H1 (cell line): ENCODE measurements around the gene WDR77. TPM values are rescaled to one million over a fixed set of nuclear protein-coding genes. Genes with fewer than 3 reads are reported as not detected.

Experiments
- BACH1 ChIP-seq: IDR thresholded peaks from 2 replicates; pipeline ENCODE4 v1.6.1; 2012; ENCODE audit warnings: low read length, improper control_type of control experiment
- CBX8 ChIP-seq: fragments of 300-800, 300-1000 bp; sonication (generic); IDR thresholded peaks from 2 replicates; pipeline ENCODE4 v1.7.1; 2016; ENCODE audit warnings: low read depth, low read length, borderline replicate concordance
- CTBP2 ChIP-seq: IDR thresholded peaks from 2 replicates; pipeline ENCODE4 v1.7.0; 2011; ENCODE audit warnings: borderline replicate concordance, mild to moderate bottlenecking, moderate library complexity, mixed read lengths, low read length; ENCODE audit not compliant: insufficient read depth, insufficient read length
- JUN ChIP-seq: IDR thresholded peaks from 2 replicates; pipeline ENCODE4 v1.6.1; 2011; ENCODE audit warnings: low read depth, mild to moderate bottlenecking, improper control_type of control experiment, low read length
- RFX5 ChIP-seq: IDR thresholded peaks from 2 replicates; pipeline ENCODE4 v1.6.1; 2011; ENCODE audit warnings: low read depth, low read length, improper control_type of control experiment, borderline replicate concordance
- SAP30 ChIP-seq: fragments of 300-600 bp; sonication (generic); IDR thresholded peaks from 2 replicates; pipeline ENCODE4 v1.7.1; 2012; ENCODE audit warnings: low read length, moderate library complexity, mild to moderate bottlenecking, inconsistent platforms; ENCODE audit not compliant: insufficient read depth, insufficient replicate concordance
- TAF7 ChIP-seq: optimal IDR thresholded peaks from 2 replicates; pipeline ENCODE3; 2011; ENCODE audit warnings: low read depth, mild to moderate bottlenecking, inconsistent platforms, low read length, moderate library complexity, borderline replicate concordance
- TBP ChIP-seq: IDR thresholded peaks from 2 replicates; pipeline ENCODE4 v1.6.1; 2011; ENCODE audit warnings: low read depth, low read length, improper control_type of control experiment
- polyA plus RNA-seq, 7 experiments: library from polyadenylated mRNA; depleted of rRNA in 3 of 7; stranded (reverse) in 5 of 7; unstranded in 2 of 7; fragments of >200 nt in 5 of 7; fragments of 200-250 nt in 2 of 7; gene quantifications; 1 replicate in 5 of 7; 2 replicates in 1 of 7; 4 replicates in 1 of 7; pipeline versions ENCODE4 v1.2.1 to v1.2.3, GENCODE V29; 2011 to 2013; ENCODE audit warnings: missing spikeins in 2 of 7, mixed read lengths in 2 of 7
- total RNA-seq: library from RNA; stranded (reverse); fragmentation: NEBNext Ultra II Directional; extraction: Animal tissue kit (Norgen Biotek cat#: 25700); gene quantifications from 2 replicates; pipeline ENCODE4 v1.2.1, GENCODE V29; 2021
- TF ChIP-seq, protein P1 (sequence below): fragments of 300-600 bp; sonication (generic); IDR thresholded peaks from 2 replicates; pipeline ENCODE4 v1.7.1; 2012; ENCODE audit warnings: low read length, moderate library complexity, mild to moderate bottlenecking, inconsistent platforms; ENCODE audit not compliant: insufficient replicate concordance

Gene WDR77
- total and polyA plus RNA-seq, 2 of the 8 experiments (the other 6 are each of a cell fraction or from before 2014, with no cell fraction given), result 66.0 to 156 TPM

DNA sequence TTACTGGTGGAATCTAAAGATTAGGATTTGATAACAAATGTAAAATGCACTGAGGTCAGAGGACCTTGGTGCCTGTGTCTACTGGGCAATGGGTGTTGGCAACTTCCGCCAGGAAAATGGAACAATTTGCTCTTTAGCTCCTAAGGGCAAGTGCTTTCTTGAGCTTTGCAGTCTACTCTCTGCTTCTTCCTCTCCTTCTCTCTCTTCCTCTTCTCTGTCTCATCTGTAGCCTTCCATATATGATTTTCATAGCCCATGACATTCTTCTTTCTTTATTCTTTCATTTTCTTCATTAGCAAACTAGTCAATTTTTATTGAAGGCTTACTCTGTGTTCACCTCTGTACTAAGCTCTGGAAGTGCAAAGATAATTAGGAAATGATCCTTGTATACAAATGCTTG lies 57.0 kb downstream of the WDR77 start (continued):
- no peak for TF ChIP-seq JUN
- TF ChIP-seq CTBP2, result no peak
- no peak for TF ChIP-seq SAP30
- no peak for TF ChIP-seq RFX5
- TF ChIP-seq, protein P1, sequence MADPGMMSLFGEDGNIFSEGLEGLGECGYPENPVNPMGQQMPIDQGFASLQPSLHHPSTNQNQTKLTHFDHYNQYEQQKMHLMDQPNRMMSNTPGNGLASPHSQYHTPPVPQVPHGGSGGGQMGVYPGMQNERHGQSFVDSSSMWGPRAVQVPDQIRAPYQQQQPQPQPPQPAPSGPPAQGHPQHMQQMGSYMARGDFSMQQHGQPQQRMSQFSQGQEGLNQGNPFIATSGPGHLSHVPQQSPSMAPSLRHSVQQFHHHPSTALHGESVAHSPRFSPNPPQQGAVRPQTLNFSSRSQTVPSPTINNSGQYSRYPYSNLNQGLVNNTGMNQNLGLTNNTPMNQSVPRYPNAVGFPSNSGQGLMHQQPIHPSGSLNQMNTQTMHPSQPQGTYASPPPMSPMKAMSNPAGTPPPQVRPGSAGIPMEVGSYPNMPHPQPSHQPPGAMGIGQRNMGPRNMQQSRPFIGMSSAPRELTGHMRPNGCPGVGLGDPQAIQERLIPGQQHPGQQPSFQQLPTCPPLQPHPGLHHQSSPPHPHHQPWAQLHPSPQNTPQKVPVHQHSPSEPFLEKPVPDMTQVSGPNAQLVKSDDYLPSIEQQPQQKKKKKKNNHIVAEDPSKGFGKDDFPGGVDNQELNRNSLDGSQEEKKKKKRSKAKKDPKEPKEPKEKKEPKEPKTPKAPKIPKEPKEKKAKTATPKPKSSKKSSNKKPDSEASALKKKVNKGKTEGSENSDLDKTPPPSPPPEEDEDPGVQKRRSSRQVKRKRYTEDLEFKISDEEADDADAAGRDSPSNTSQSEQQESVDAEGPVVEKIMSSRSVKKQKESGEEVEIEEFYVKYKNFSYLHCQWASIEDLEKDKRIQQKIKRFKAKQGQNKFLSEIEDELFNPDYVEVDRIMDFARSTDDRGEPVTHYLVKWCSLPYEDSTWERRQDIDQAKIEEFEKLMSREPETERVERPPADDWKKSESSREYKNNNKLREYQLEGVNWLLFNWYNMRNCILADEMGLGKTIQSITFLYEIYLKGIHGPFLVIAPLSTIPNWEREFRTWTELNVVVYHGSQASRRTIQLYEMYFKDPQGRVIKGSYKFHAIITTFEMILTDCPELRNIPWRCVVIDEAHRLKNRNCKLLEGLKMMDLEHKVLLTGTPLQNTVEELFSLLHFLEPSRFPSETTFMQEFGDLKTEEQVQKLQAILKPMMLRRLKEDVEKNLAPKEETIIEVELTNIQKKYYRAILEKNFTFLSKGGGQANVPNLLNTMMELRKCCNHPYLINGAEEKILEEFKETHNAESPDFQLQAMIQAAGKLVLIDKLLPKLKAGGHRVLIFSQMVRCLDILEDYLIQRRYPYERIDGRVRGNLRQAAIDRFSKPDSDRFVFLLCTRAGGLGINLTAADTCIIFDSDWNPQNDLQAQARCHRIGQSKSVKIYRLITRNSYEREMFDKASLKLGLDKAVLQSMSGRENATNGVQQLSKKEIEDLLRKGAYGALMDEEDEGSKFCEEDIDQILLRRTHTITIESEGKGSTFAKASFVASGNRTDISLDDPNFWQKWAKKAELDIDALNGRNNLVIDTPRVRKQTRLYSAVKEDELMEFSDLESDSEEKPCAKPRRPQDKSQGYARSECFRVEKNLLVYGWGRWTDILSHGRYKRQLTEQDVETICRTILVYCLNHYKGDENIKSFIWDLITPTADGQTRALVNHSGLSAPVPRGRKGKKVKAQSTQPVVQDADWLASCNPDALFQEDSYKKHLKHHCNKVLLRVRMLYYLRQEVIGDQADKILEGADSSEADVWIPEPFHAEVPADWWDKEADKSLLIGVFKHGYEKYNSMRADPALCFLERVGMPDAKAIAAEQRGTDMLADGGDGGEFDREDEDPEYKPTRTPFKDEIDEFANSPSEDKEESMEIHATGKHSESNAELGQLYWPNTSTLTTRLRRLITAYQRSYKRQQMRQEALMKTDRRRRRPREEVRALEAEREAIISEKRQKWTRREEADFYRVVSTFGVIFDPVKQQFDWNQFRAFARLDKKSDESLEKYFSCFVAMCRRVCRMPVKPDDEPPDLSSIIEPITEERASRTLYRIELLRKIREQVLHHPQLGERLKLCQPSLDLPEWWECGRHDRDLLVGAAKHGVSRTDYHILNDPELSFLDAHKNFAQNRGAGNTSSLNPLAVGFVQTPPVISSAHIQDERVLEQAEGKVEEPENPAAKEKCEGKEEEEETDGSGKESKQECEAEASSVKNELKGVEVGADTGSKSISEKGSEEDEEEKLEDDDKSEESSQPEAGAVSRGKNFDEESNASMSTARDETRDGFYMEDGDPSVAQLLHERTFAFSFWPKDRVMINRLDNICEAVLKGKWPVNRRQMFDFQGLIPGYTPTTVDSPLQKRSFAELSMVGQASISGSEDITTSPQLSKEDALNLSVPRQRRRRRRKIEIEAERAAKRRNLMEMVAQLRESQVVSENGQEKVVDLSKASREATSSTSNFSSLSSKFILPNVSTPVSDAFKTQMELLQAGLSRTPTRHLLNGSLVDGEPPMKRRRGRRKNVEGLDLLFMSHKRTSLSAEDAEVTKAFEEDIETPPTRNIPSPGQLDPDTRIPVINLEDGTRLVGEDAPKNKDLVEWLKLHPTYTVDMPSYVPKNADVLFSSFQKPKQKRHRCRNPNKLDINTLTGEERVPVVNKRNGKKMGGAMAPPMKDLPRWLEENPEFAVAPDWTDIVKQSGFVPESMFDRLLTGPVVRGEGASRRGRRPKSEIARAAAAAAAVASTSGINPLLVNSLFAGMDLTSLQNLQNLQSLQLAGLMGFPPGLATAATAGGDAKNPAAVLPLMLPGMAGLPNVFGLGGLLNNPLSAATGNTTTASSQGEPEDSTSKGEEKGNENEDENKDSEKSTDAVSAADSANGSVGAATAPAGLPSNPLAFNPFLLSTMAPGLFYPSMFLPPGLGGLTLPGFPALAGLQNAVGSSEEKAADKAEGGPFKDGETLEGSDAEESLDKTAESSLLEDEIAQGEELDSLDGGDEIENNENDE, result no peak
- TF ChIP-seq BACH1, result no peak
- TF ChIP-seq TAF7, result no peak
- TF ChIP-seq TBP, result no peak
- TF ChIP-seq CBX8, result no peak
